GM23338 (cell line): ENCODE results near the gene CRACDL. TPM values are rescaled to one million over a fixed set of nuclear protein-coding genes. Genes with fewer than 3 reads are reported as not detected.

Experiments used
- ATAC-seq: fragments of 200-7000 bp; cut with Tn5 transposase; 3 replicates; pipeline ENCODE4 v1.9.1; 2020
- DNase-seq: peaks from one replicate; pipeline ENCODE4 v3.0.0-alpha.2; 2015; ENCODE audit warnings: low spot score
- H2AFZ ChIP-seq: fragments of 200-600 bp; sonication (generic); 2 replicates; pipeline ENCODE4 v1.8.0; 2016; ENCODE audit warnings: antibody characterized with exemption, mild to moderate bottlenecking, moderate library complexity
- H3F3A ChIP-seq: fragments of 200-600 bp; sonication (generic); replicated peaks from 2 replicates; pipeline ENCODE4 v1.8.0; 2017; ENCODE audit warnings: antibody characterized with exemption, mixed run types, low read depth
- H3K27ac ChIP-seq: fragments of 200-600 bp; sonication (generic); 2 replicates; pipeline ENCODE4 v1.6.1; 2016; ENCODE audit warnings: low read depth
- H3K27me3 ChIP-seq: fragments of 200-600 bp; sonication (generic); 2 replicates; pipeline ENCODE4 v1.8.0; 2016; ENCODE audit warnings: mild to moderate bottlenecking, mixed run types, moderate library complexity; ENCODE audit not compliant: insufficient read depth
- H3K36me3 ChIP-seq: fragments of 200-600 bp; sonication (generic); 2 replicates; pipeline ENCODE4 v1.8.0; 2016; ENCODE audit warnings: mild to moderate bottlenecking; ENCODE audit not compliant: insufficient read depth
- H3K4me1 ChIP-seq: fragments of 200-600 bp; sonication (generic); 2 replicates; pipeline ENCODE4 v1.8.0; 2016; ENCODE audit warnings: mild to moderate bottlenecking, moderate library complexity; ENCODE audit not compliant: insufficient read depth
- H3K4me2 ChIP-seq: fragments of 200-600 bp; sonication (generic); 2 replicates; pipeline ENCODE4 v1.7.1; 2017; ENCODE audit warnings: mixed run types
- H3K4me3 ChIP-seq: fragments of 200-600 bp; sonication (generic); 2 replicates; pipeline ENCODE4 v1.6.1; 2016; ENCODE audit warnings: mixed run types
- H3K79me2 ChIP-seq: fragments of 200-600 bp; sonication (generic); replicated peaks from 2 replicates; pipeline ENCODE4 v1.8.0; 2017; ENCODE audit warnings: mild to moderate bottlenecking; ENCODE audit not compliant: insufficient read depth
- H3K9me2 ChIP-seq: fragments of 200-600 bp; sonication (generic); 2 replicates; pipeline ENCODE4 v1.8.0; 2017; ENCODE audit not compliant: insufficient read depth
- H4K20me1 ChIP-seq: fragments of 200-600 bp; sonication (generic); replicated peaks from 2 replicates; pipeline ENCODE4 v1.8.0; 2017; ENCODE audit warnings: mild to moderate bottlenecking; ENCODE audit not compliant: insufficient read depth
- H3K27ac Mint-ChIP-seq: 2 replicates; pipeline ENCODE4 v1.8.0; 2020; ENCODE audit warnings: inconsistent platforms, mild to moderate bottlenecking, moderate library complexity, mixed read lengths
- H3K27me3 Mint-ChIP-seq: 3 replicates; pipeline ENCODE4 v1.8.0; 2022; ENCODE audit warnings: low read depth, mild to moderate bottlenecking, moderate library complexity, mixed read lengths, inconsistent platforms; ENCODE audit not compliant: insufficient read depth, poor library complexity
- H3K36me3 Mint-ChIP-seq: 3 replicates; pipeline ENCODE4 v1.8.0; 2021; ENCODE audit warnings: low read depth, mild to moderate bottlenecking, inconsistent platforms, moderate library complexity, mixed read lengths
- H3K4me1 Mint-ChIP-seq: 3 replicates; pipeline ENCODE4 v1.8.0; 2020; ENCODE audit warnings: mild to moderate bottlenecking, inconsistent platforms, mixed read lengths
- H3K4me3 Mint-ChIP-seq: 3 replicates; pipeline ENCODE4 v1.8.0; 2021; ENCODE audit warnings: moderate library complexity, mild to moderate bottlenecking, inconsistent platforms, mixed read lengths
- H3K9me3 Mint-ChIP-seq: 3 replicates; pipeline ENCODE4 v1.8.0; 2020; ENCODE audit warnings: moderate library complexity, mild to moderate bottlenecking, inconsistent platforms, mixed read lengths
- CREB1 ChIP-seq: fragments of 250-450 bp; sonication (Bioruptor Pico); IDR thresholded peaks from 2 replicates; pipeline ENCODE4 v1.5.0; 2020; ENCODE audit warnings: low read depth, mild to moderate bottlenecking, moderate library complexity
- CTCF ChIP-seq, 2 experiments: fragments of 200-600 bp in 1 of 2; sonication (generic) in 1 of 2; conservative IDR thresholded peaks; 2 replicates each; pipeline versions ENCODE4 v1.5.1 to v1.6.1; 2016 to 2017; ENCODE audit warnings: antibody characterized with exemption in 2 of 2, low read depth in 2 of 2, mild to moderate bottlenecking in 2 of 2, moderate library complexity in 1 of 2
- ETS1 ChIP-seq: IDR thresholded peaks from 2 replicates; pipeline ENCODE4 v1.6.1; 2016; ENCODE audit warnings: antibody characterized with exemption
- EZH2phosphoT487 ChIP-seq: fragments of 200-600 bp; sonication (generic); IDR thresholded peaks from one replicate; pipeline ENCODE4 v1.8.1; 2018; ENCODE audit warnings: antibody characterized with exemption; ENCODE audit not compliant: unreplicated experiment
- NANOG ChIP-seq: IDR thresholded peaks from 2 replicates; pipeline ENCODE4 v1.6.1; 2016; ENCODE audit warnings: antibody characterized with exemption, borderline replicate concordance
- POLR2AphosphoS5 ChIP-seq: IDR thresholded peaks from 2 replicates; pipeline ENCODE4 v1.6.1; 2016; ENCODE audit warnings: antibody characterized with exemption, low read depth
- STAT1 ChIP-seq: IDR thresholded peaks from one replicate; pipeline ENCODE4 v1.6.1; 2016; ENCODE audit warnings: antibody characterized with exemption; ENCODE audit not compliant: unreplicated experiment
- ZNF114 ChIP-seq: fragments of 250-450 bp; sonication (Bioruptor Pico); IDR thresholded peaks from 2 replicates; pipeline ENCODE4 v1.5.0; 2020; ENCODE audit warnings: mild to moderate bottlenecking, moderate library complexity
- ZNF331 ChIP-seq: fragments of 250-450 bp; sonication (Bioruptor Pico); IDR thresholded peaks from 2 replicates; pipeline ENCODE4 v1.5.0; 2020; ENCODE audit warnings: low read depth, mild to moderate bottlenecking, moderate library complexity
- polyA plus RNA-seq: library from polyadenylated mRNA; unstranded; fragments of >200 nt; fragmentation: Nextera tagmentation; extraction: Ambion mirVana; gene quantifications from 2 replicates; pipeline ENCODE4 v1.2.1, GENCODE V29; 2016
- total RNA-seq: library from RNA; depleted of rRNA; stranded (reverse); fragments of >200 nt; shearing (Covaris generic); gene quantifications from 2 replicates; pipeline ENCODE4 v1.2.3, GENCODE V29; 2014
- TF ChIP-seq, protein P1 (sequence below): IDR thresholded peaks from one replicate; pipeline ENCODE4 v1.6.1; 2018; ENCODE audit warnings: antibody characterized with exemption; ENCODE audit not compliant: unreplicated experiment

The CRACDL gene
- total and polyA plus RNA-seq, 2 experiments from 2014 or later, result 0.14 to 0.16 TPM

GRCh38 chr2:98923244-98923940, 12.6 kb downstream of the CRACDL start:
- peaks cover 5% of the 10 kb centered on the region; the same call in 2 of the 3 replicates for H3K9me3 Mint-ChIP-seq
- ATAC-seq, result no peak
- Histone ChIP-seq H3F3A (no peaks in the 10 kb centered on the region), H3K27ac (no peak overlapping the region), H2AFZ (no peak overlapping the region), H3K4me3 (no peak overlapping the region), H3K4me2 (no peak overlapping the region), H3K79me2 (no peaks in the 10 kb centered on the region), H3K4me1 (peaks cover 5% of the 10 kb centered on the region; the same call in 1 of the 2 replicates), H3K9me2 (no peaks in the 10 kb centered on the region), H3K36me3 (no peaks in the 10 kb centered on the region), H3K27me3 (no peaks in the 10 kb centered on the region), H4K20me1 (no peaks in the 10 kb centered on the region)
- no peak for DNase-seq
- TF ChIP-seq CTCF (conservative IDR thresholded peaks at IDR 0.05; ENCODE audit: low read depth in 2 of 2), result peak; percentile 61 to 71
- no peak for TF ChIP-seq STAT1
- peaks cover 12% of the 10 kb centered on the region for H3K4me1 Mint-ChIP-seq
- H3K36me3 Mint-ChIP-seq, result no peaks in the 10 kb centered on the region; the same call in 2 of the 3 replicates
- H3K27me3 Mint-ChIP-seq, result peaks cover 4% of the 10 kb centered on the region
- H3K27ac Mint-ChIP-seq, result no peak overlapping the region
- no peak overlapping the region for H3K4me3 Mint-ChIP-seq

GRCh38 chr2:98921062-98921461, 15.0 kb downstream of the CRACDL start:
- H3K27me3 Mint-ChIP-seq, result peaks cover 1% of the 10 kb centered on the region
- H3K4me2 ChIP-seq, result no peak overlapping the region
- no peak for ATAC-seq
- peaks cover 5% of the 10 kb centered on the region; the same call in 2 of the 3 replicates for H3K9me3 Mint-ChIP-seq
- no peaks in the 10 kb centered on the region for H3K79me2 ChIP-seq
- no peak for DNase-seq
- H3K27me3 ChIP-seq, result no peaks in the 10 kb centered on the region
- 0 out of 2 replicates have a peak overlapping the region, but pooled peaks have one; percentile 43 for H2AFZ ChIP-seq
- no peak overlapping the region for H3K4me3 ChIP-seq
- H3F3A ChIP-seq, result no peaks in the 10 kb centered on the region
- H3K9me2 ChIP-seq, result no peaks in the 10 kb centered on the region
- no peaks in the 10 kb centered on the region for H4K20me1 ChIP-seq
- H3K36me3 ChIP-seq, result no peaks in the 10 kb centered on the region
- no peak overlapping the region for H3K27ac Mint-ChIP-seq
- no peaks in the 10 kb centered on the region for H3K4me1 Mint-ChIP-seq
- H3K27ac ChIP-seq, result no peak overlapping the region
- H3K36me3 Mint-ChIP-seq, result no peaks in the 10 kb centered on the region; the same call in 2 of the 3 replicates
- no peaks in the 10 kb centered on the region for H3K4me1 ChIP-seq
- H3K4me3 Mint-ChIP-seq, result no peak overlapping the region
- TF ChIP-seq NANOG, result no peak
- no peak for TF ChIP-seq CREB1 (CRISPR knock-in tag)
- TF ChIP-seq ETS1, result no peak
- TF ChIP-seq, protein P1, sequence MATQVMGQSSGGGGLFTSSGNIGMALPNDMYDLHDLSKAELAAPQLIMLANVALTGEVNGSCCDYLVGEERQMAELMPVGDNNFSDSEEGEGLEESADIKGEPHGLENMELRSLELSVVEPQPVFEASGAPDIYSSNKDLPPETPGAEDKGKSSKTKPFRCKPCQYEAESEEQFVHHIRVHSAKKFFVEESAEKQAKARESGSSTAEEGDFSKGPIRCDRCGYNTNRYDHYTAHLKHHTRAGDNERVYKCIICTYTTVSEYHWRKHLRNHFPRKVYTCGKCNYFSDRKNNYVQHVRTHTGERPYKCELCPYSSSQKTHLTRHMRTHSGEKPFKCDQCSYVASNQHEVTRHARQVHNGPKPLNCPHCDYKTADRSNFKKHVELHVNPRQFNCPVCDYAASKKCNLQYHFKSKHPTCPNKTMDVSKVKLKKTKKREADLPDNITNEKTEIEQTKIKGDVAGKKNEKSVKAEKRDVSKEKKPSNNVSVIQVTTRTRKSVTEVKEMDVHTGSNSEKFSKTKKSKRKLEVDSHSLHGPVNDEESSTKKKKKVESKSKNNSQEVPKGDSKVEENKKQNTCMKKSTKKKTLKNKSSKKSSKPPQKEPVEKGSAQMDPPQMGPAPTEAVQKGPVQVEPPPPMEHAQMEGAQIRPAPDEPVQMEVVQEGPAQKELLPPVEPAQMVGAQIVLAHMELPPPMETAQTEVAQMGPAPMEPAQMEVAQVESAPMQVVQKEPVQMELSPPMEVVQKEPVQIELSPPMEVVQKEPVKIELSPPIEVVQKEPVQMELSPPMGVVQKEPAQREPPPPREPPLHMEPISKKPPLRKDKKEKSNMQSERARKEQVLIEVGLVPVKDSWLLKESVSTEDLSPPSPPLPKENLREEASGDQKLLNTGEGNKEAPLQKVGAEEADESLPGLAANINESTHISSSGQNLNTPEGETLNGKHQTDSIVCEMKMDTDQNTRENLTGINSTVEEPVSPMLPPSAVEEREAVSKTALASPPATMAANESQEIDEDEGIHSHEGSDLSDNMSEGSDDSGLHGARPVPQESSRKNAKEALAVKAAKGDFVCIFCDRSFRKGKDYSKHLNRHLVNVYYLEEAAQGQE, result no peak
- TF ChIP-seq EZH2phosphoT487, result no peak
- no peak for TF ChIP-seq ZNF331 (CRISPR knock-in tag)
- no peak for TF ChIP-seq POLR2AphosphoS5
- TF ChIP-seq CTCF (conservative IDR thresholded peaks at IDR 0.05; ENCODE audit: low read depth in 2 of 2), result no peak
- TF ChIP-seq STAT1, result no peak
- TF ChIP-seq ZNF114 (CRISPR knock-in tag), result no peak
